MG63 (cell line): Measurements from ENCODE around the gene HMGN3. TPM values are rescaled to one million over a fixed set of nuclear protein-coding genes. Genes with fewer than 3 reads are reported as not detected.

Source experiments
- DNase-seq: peaks from one replicate; pipeline ENCODE4 v3.0.0-alpha.2; 2020
- H3K27me3 ChIP-seq: fragments of 250-450 bp; sonication (Bioruptor Pico); 2 replicates; pipeline ENCODE4 v1.5.1; 2020; ENCODE audit warnings: mild to moderate bottlenecking, moderate library complexity
- H3K36me3 ChIP-seq: fragments of 250-450 bp; sonication (Bioruptor Pico); 2 replicates; pipeline ENCODE4 v1.5.1; 2020; ENCODE audit warnings: mild to moderate bottlenecking, moderate library complexity
- H3K4me3 ChIP-seq: fragments of 250-450 bp; sonication (Bioruptor Pico); 2 replicates; pipeline ENCODE4 v1.5.1; 2020; ENCODE audit warnings: mild to moderate bottlenecking, moderate library complexity
- H3K9me3 ChIP-seq: fragments of 250-450 bp; sonication (Bioruptor Pico); 2 replicates; pipeline ENCODE4 v1.5.1; 2020; ENCODE audit warnings: mild to moderate bottlenecking, moderate library complexity
- total RNA-seq: library from RNA; depleted of rRNA; stranded (reverse); fragments of >200 nt; shearing (Covaris generic); gene quantifications from 2 replicates; pipeline ENCODE4 v1.2.3, GENCODE V29; 2014; ENCODE audit warnings: low replicate concordance; rRNA removed

The HMGN3 gene
- total RNA-seq, 1 experiment from 2014 or later: 40.3 TPM

GRCh38 chr6:79167931-79168694, 66.4 kb downstream of the HMGN3 start:
- Histone ChIP-seq H3K4me3 (no peak overlapping the region), H3K9me3 (no peaks in the 10 kb centered on the region), H3K36me3 (no peaks in the 10 kb centered on the region), H3K27me3 (no peaks in the 10 kb centered on the region)
- DNase-seq: no peak

- no peaks in the 10 kb centered on the region for H3K9me3 ChIP-seq
- H3K4me3 ChIP-seq: no peak overlapping the region
- DNase-seq: no peak
- no peaks in the 10 kb centered on the region for H3K27me3 ChIP-seq
- H3K36me3 ChIP-seq: no peaks in the 10 kb centered on the region
Observed at GRCh38 chr6:79159846-79160245, 74.6 kb downstream of the HMGN3 start.

GRCh38 chr6:79158856-79159516, 75.5 kb downstream of the HMGN3 start:
- Histone ChIP-seq H3K9me3 (no peaks in the 10 kb centered on the region), H3K4me3 (no peak overlapping the region)
- peak; percentile 47 for DNase-seq

GRCh38 chr6:79157961-79158644, 76.4 kb downstream of the HMGN3 start:
- Histone ChIP-seq H3K4me3 (no peak overlapping the region), H3K9me3 (no peaks in the 10 kb centered on the region), H3K36me3 (no peaks in the 10 kb centered on the region), H3K27me3 (no peaks in the 10 kb centered on the region)
- no peak for DNase-seq

More at GRCh38 chr6:79158856-79159516, 75.5 kb downstream of the HMGN3 start:
- Histone ChIP-seq H3K36me3 (no peaks in the 10 kb centered on the region), H3K27me3 (no peaks in the 10 kb centered on the region)

GRCh38 chr6:79152269-79152737, 82.2 kb downstream of the HMGN3 start:
- Histone ChIP-seq H3K36me3 (no peaks in the 10 kb centered on the region), H3K27me3 (no peaks in the 10 kb centered on the region)

More at GRCh38 chr6:79152269-79152737, 82.2 kb downstream of the HMGN3 start:
- H3K9me3 ChIP-seq: no peaks in the 10 kb centered on the region
- DNase-seq: no peak
- no peak overlapping the region for H3K4me3 ChIP-seq

Other genes starting within 250 kb of the HMGN3 start
- gene PHIP, start 156.4 kb downstream of the HMGN3 start, total RNA-seq: 7.6 and 15.4 TPM in 2 replicates